IMR-90 (cell line): ENCODE data around the gene PEX11G. TPM values are rescaled to one million over a fixed set of nuclear protein-coding genes. Genes with fewer than 3 reads are reported as not detected.

Source experiments
- ATAC-seq: fragments of 200-7000 bp; cut with Tn5 transposase; 2 replicates; pipeline ENCODE4 v1.9.1; 2020; ENCODE audit warnings: low read depth, mild to moderate bottlenecking, moderate library complexity
- BruUV-seq: library from RNA; stranded (reverse); fragments of 400-500 nt; replicated peaks from 2 replicates; lab custom pipeline; 2021; lab: Mats Ljungman, UMichigan
- CTCF ChIA-PET: fragments of 300-600 bp; formaldehyde crosslinking; extraction: SDS; loops from one replicate; lab custom pipeline; 2021; ENCODE audit warnings: antibody characterized with exemption; lab: Yijun Ruan, JAX
- POLR2A ChIA-PET: fragments of 300-600 bp; sonication (Branson Sonifier 250); formaldehyde crosslinking; loops from one replicate; lab custom pipeline; 2022; ENCODE audit warnings: antibody characterized with exemption; ENCODE audit not compliant: unreplicated experiment; lab: Charles Lee
- DNase-seq: peaks from one replicate; pipeline ENCODE4 v3.0.0; 2013
- H2AFZ ChIP-seq: replicated peaks from 2 replicates; pipeline ENCODE3; 2013; ENCODE audit warnings: low read length, mild to moderate bottlenecking; ENCODE audit not compliant: poor library complexity
- H2AK5ac ChIP-seq: 2 replicates; pipeline ENCODE4 v1.6.1; 2013; ENCODE audit warnings: low read depth, low read length, inconsistent platforms
- H2AK9ac ChIP-seq: replicated peaks from 2 replicates; pipeline ENCODE3; 2013; ENCODE audit warnings: mild to moderate bottlenecking, low read depth, low read length, moderate library complexity; ENCODE audit not compliant: poor library complexity
- H2BK120ac ChIP-seq: 2 replicates; pipeline ENCODE4 v1.6.1; 2013; ENCODE audit warnings: low read depth, low read length, inconsistent platforms
- H2BK15ac ChIP-seq: 3 replicates; pipeline ENCODE4 v1.6.1; 2013; ENCODE audit warnings: low read depth, low read length, inconsistent platforms
- H2BK20ac ChIP-seq: 2 replicates; pipeline ENCODE4 v1.6.1; 2013; ENCODE audit warnings: low read depth, mild to moderate bottlenecking, inconsistent platforms, low read length, moderate library complexity
- H2BK5ac ChIP-seq: 2 replicates; pipeline ENCODE4 v1.6.1; 2013; ENCODE audit warnings: mild to moderate bottlenecking, low read depth, low read length, inconsistent platforms; ENCODE audit not compliant: poor library complexity, severe bottlenecking
- H3K14ac ChIP-seq: replicated peaks from 2 replicates; pipeline ENCODE4 v1.6.1; 2013; ENCODE audit warnings: low read depth, low read length, inconsistent platforms
- H3K18ac ChIP-seq: 2 replicates; pipeline ENCODE4 v1.6.1; 2013; ENCODE audit warnings: low read depth, low read length, control low read depth
- H3K23ac ChIP-seq: 2 replicates; pipeline ENCODE4 v1.6.1; 2013; ENCODE audit warnings: low read depth, low read length, inconsistent platforms
- H3K27ac ChIP-seq: 2 replicates; pipeline ENCODE4 v1.5.1; 2013; ENCODE audit warnings: mild to moderate bottlenecking, control low read depth, low read length; ENCODE audit not compliant: insufficient read depth
- H3K27me3 ChIP-seq: 2 replicates; pipeline ENCODE4 v1.6.1; 2013; ENCODE audit warnings: low read length; ENCODE audit not compliant: control insufficient read depth, insufficient read depth
- H3K36me3 ChIP-seq: 2 replicates; pipeline ENCODE4 v1.6.1; 2013; ENCODE audit warnings: low read length, mixed read lengths; ENCODE audit not compliant: control insufficient read depth, insufficient read depth
- H3K4ac ChIP-seq: 2 replicates; pipeline ENCODE4 v1.6.1; 2013; ENCODE audit warnings: low read depth, low read length, inconsistent platforms
- H3K4me1 ChIP-seq: 2 replicates; pipeline ENCODE4 v1.6.1; 2013; ENCODE audit warnings: low read length, mixed read lengths; ENCODE audit not compliant: control insufficient read depth, insufficient read depth
- H3K4me2 ChIP-seq: 2 replicates; pipeline ENCODE4 v1.6.1; 2013; ENCODE audit warnings: low read depth, mild to moderate bottlenecking, control low read depth, low read length, moderate library complexity
- H3K4me3 ChIP-seq: 2 replicates; pipeline ENCODE4 v1.5.1; 2013; ENCODE audit warnings: low read depth, mild to moderate bottlenecking, control low read depth, low read length, moderate library complexity; ENCODE audit not compliant: insufficient read depth
- H3K56ac ChIP-seq: 2 replicates; pipeline ENCODE4 v1.6.1; 2013; ENCODE audit warnings: low read length, inconsistent platforms; ENCODE audit not compliant: insufficient read depth; ENCODE audit errors: extremely low read depth
- H3K79me1 ChIP-seq, 2 experiments: 2 replicates each; pipeline ENCODE4 v1.6.1; 2013; ENCODE audit warnings: low read length in 2 of 2, inconsistent platforms in 1 of 2, low read depth in 1 of 2
- H3K9ac ChIP-seq: 2 replicates; pipeline ENCODE4 v1.6.1; 2013; ENCODE audit warnings: low read depth, low read length, control low read depth
- H3K9me1 ChIP-seq: 2 replicates; pipeline ENCODE4 v1.6.1; 2013; ENCODE audit warnings: low read length, inconsistent platforms; ENCODE audit not compliant: insufficient read depth
- H3K9me3 ChIP-seq: 2 replicates; pipeline ENCODE4 v1.6.1; 2013; ENCODE audit warnings: low read length; ENCODE audit not compliant: control insufficient read depth, insufficient read depth
- H4K20me1 ChIP-seq: 2 replicates; pipeline ENCODE4 v1.6.1; 2013; ENCODE audit warnings: low read length, inconsistent platforms; ENCODE audit not compliant: insufficient read depth
- H4K5ac ChIP-seq: 2 replicates; pipeline ENCODE4 v1.6.1; 2013; ENCODE audit warnings: mild to moderate bottlenecking, low read depth, low read length, control low read depth
- H4K8ac ChIP-seq, 2 experiments: 2 replicates each; pipeline ENCODE4 v1.6.1; 2013; ENCODE audit warnings: low read depth in 2 of 2, low read length in 2 of 2, control low read depth in 1 of 2, inconsistent platforms in 1 of 2
- H4K91ac ChIP-seq: 2 replicates; pipeline ENCODE4 v1.6.1; 2013; ENCODE audit warnings: low read depth, low read length, inconsistent platforms; ENCODE audit not compliant: insufficient read depth
- BHLHE40 ChIP-seq: fragments of 150-350 bp; IDR thresholded peaks from 2 replicates; pipeline ENCODE4 v1.6.1; 2016; ENCODE audit warnings: mild to moderate bottlenecking, low read depth, low read length
- CEBPB ChIP-seq: IDR thresholded peaks from 2 replicates; pipeline ENCODE4 v1.6.1; 2012; ENCODE audit warnings: low read depth, low read length, improper control_type of control experiment
- FOS ChIP-seq: fragments of 150-350 bp; IDR thresholded peaks from 2 replicates; pipeline ENCODE4 v1.6.1; 2016; ENCODE audit warnings: low read depth, low read length
- MAFK ChIP-seq: IDR thresholded peaks from 2 replicates; pipeline ENCODE4 v1.6.1; 2012; ENCODE audit warnings: low read depth, low read length, improper control_type of control experiment
- MAZ ChIP-seq: IDR thresholded peaks from 2 replicates; pipeline ENCODE4 v1.6.1; 2012; ENCODE audit warnings: low read depth, mild to moderate bottlenecking, low read length, improper control_type of control experiment, moderate library complexity, borderline replicate concordance
- MXI1 ChIP-seq: IDR thresholded peaks from 2 replicates; pipeline ENCODE4 v1.6.1; 2012; ENCODE audit warnings: low read depth, mild to moderate bottlenecking, low read length, moderate library complexity, borderline replicate concordance
- NFE2L2 ChIP-seq: fragments of 150-350 bp; IDR thresholded peaks from 2 replicates; pipeline ENCODE4 v1.6.1; 2016; ENCODE audit warnings: low read depth, mild to moderate bottlenecking, low read length
- POLR2A ChIP-seq: IDR thresholded peaks from 2 replicates; pipeline ENCODE4 v1.6.1; 2012; ENCODE audit warnings: mild to moderate bottlenecking, low read depth, low read length
- RAD21 ChIP-seq: IDR thresholded peaks from 2 replicates; pipeline ENCODE4 v1.6.1; 2012; ENCODE audit warnings: low read length, improper control_type of control experiment
- RCOR1 ChIP-seq: IDR thresholded peaks from 2 replicates; pipeline ENCODE4 v1.6.1; 2012; ENCODE audit warnings: mild to moderate bottlenecking, low read length, improper control_type of control experiment; ENCODE audit not compliant: insufficient replicate concordance
- RFX5 ChIP-seq: IDR thresholded peaks from 2 replicates; pipeline ENCODE4 v1.8.0; 2012; ENCODE audit warnings: low read depth, mild to moderate bottlenecking, low read length, moderate library complexity
- SMC3 ChIP-seq: fragments of 150-350 bp; IDR thresholded peaks from 2 replicates; pipeline ENCODE4 v1.6.1; 2016; ENCODE audit warnings: low read depth, mild to moderate bottlenecking, antibody characterized with exemption, low read length, moderate library complexity
- whole genome bisulfite sequencing, 2 experiments: methylation state at CpG; one replicate each; pipeline versions ENCODE4 v1.1.5 to v1.1.7; 2013; ENCODE audit warnings: missing lambda C conversion rate in 2 of 2; ENCODE audit not compliant: insufficient read length in 1 of 2; ENCODE audit errors: extremely low coverage in 2 of 2; 5-methylcytosine and 5-hydroxymethylcytosine counted together
- dilution Hi-C: fragments of 300-500 bp; cut with HindIII; formaldehyde crosslinking; loops from one replicate; pipeline ENCODE4 v1.14.3; 2018; ENCODE audit warnings: low sequenced_read_pairs; ENCODE audit not compliant: unreplicated experiment
- in situ Hi-C: fragments of 300-500 bp; cut with MboI; formaldehyde crosslinking; loops from 3 replicates; pipeline ENCODE4 v1.14.3; 2019; ENCODE audit warnings: low sequenced_read_pairs, inconsistent platforms, mixed read lengths
- intact Hi-C: fragments of 100-400 bp; cut with micrococcal nuclease; formaldehyde crosslinking; loops from 2 replicates; pipeline ENCODE4 v1.10.0; 2022
- polyA plus RNA-seq, 3 experiments: library from polyadenylated mRNA; depleted of rRNA; stranded (reverse); fragments of >200 nt; gene quantifications; 2 replicates each; pipeline ENCODE4 v1.2.3, GENCODE V29; 2012; ENCODE audit warnings: low replicate concordance in 1 of 3
- total RNA-seq: library from RNA; depleted of rRNA; stranded (reverse); fragments of >200 nt; gene quantifications from 2 replicates; pipeline ENCODE4 v1.2.3, GENCODE V29; 2012
- TF ChIP-seq, protein P1 (sequence below): conservative IDR thresholded peaks from 2 replicates; pipeline ENCODE4 v1.5.1; 2012; ENCODE audit warnings: mild to moderate bottlenecking, low read depth, low read length, improper control_type of control experiment
- TF ChIP-seq, protein P2 (sequence below): fragments of 150-350 bp; IDR thresholded peaks from 2 replicates; pipeline ENCODE4 v1.6.1; 2017; ENCODE audit warnings: mild to moderate bottlenecking, antibody characterized with exemption, low read length, low read depth
- TF ChIP-seq, protein P3 (sequence below): fragments of 150-350 bp; IDR thresholded peaks from 2 replicates; pipeline ENCODE4 v1.6.1; 2016; ENCODE audit warnings: low read depth, mild to moderate bottlenecking, low read length, moderate library complexity, borderline replicate concordance

PEX11G gene
- total and polyA plus RNA-seq, 2 of the 4 experiments (the other 2 are of a cell fraction) = 0.72 to 1.7 TPM

DNA sequence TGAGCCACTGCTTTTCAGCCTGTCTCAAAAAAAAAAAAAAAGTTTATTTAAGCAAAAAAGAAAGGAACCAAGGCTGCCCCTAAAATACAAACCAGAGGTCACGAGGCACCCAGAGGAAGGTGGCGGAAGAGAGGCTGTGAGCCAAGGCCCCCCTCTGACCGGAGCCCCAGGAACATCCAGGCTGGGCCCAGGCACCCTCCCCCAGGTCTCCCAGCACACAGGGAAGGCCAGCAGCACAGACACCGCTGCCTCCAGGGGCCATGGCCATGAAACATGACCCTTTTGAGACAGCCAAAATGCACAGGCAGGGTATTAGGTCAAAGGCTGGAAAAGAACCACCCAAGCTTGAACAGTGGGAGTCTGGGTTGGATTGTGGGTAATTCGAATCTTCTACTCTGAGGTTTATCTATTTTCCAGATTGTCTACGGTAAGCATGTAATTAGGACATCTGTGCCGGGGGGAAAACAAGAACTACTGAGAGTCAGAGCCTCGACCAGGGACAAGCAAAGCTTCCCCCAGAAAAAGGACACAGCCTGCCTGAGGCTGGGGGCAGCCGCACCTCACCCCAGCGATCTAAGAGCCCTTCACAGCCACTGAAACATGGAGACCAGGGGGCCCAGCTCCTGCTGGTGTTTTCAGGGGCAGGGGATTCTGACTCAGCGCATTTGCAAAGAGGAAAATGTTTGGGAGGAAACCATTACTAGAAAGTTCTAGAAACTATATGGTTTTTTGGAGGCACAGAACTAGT is 8.4 kb downstream of the PEX11G start:
- BruUV-seq = no TSS peak
- TF ChIP-seq, protein P1, sequence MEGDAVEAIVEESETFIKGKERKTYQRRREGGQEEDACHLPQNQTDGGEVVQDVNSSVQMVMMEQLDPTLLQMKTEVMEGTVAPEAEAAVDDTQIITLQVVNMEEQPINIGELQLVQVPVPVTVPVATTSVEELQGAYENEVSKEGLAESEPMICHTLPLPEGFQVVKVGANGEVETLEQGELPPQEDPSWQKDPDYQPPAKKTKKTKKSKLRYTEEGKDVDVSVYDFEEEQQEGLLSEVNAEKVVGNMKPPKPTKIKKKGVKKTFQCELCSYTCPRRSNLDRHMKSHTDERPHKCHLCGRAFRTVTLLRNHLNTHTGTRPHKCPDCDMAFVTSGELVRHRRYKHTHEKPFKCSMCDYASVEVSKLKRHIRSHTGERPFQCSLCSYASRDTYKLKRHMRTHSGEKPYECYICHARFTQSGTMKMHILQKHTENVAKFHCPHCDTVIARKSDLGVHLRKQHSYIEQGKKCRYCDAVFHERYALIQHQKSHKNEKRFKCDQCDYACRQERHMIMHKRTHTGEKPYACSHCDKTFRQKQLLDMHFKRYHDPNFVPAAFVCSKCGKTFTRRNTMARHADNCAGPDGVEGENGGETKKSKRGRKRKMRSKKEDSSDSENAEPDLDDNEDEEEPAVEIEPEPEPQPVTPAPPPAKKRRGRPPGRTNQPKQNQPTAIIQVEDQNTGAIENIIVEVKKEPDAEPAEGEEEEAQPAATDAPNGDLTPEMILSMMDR = no peak
- TF ChIP-seq, protein P2, sequence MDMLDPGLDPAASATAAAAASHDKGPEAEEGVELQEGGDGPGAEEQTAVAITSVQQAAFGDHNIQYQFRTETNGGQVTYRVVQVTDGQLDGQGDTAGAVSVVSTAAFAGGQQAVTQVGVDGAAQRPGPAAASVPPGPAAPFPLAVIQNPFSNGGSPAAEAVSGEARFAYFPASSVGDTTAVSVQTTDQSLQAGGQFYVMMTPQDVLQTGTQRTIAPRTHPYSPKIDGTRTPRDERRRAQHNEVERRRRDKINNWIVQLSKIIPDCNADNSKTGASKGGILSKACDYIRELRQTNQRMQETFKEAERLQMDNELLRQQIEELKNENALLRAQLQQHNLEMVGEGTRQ = no peak
- TF ChIP-seq, protein P3, sequence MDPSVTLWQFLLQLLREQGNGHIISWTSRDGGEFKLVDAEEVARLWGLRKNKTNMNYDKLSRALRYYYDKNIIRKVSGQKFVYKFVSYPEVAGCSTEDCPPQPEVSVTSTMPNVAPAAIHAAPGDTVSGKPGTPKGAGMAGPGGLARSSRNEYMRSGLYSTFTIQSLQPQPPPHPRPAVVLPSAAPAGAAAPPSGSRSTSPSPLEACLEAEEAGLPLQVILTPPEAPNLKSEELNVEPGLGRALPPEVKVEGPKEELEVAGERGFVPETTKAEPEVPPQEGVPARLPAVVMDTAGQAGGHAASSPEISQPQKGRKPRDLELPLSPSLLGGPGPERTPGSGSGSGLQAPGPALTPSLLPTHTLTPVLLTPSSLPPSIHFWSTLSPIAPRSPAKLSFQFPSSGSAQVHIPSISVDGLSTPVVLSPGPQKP = no peak
- TF ChIP-seq SMC3 (no peak), MAZ (no peak), RAD21 (no peak), BHLHE40 (no peak), CEBPB (no peak), FOS (no peak), POLR2A (no peak), RFX5 (no peak), MAFK (no peak; the same call in 1 of the 2 replicates), MXI1 (no peak), RCOR1 (no peak), NFE2L2 (no peak)

More for the DNA sequence above, 8.4 kb downstream of the PEX11G start:
- Histone ChIP-seq H3K14ac (no peak overlapping the region), H3K4ac (no peak overlapping the region; the same call in 1 of the 2 replicates), H2BK5ac (no peak overlapping the region), H3K56ac (no peak overlapping the region), H2BK120ac (peak overlapping the region; percentile 13; the same call in 1 of the 2 replicates), H3K27me3 (no peaks in the 10 kb centered on the region), H4K20me1 (no peaks in the 10 kb centered on the region), H3K27ac (no peak overlapping the region), H3K4me2 (no peak overlapping the region), H4K8ac (no peak overlapping the region), H4K5ac (no peak overlapping the region), H4K91ac (no peak overlapping the region), H3K4me3 (no peak overlapping the region), H2AK5ac (no peak overlapping the region; the same call in 1 of the 2 replicates), H2BK20ac (no peak overlapping the region), H3K23ac (no peak overlapping the region), H3K36me3 (peaks cover 1% of the 10 kb centered on the region; the same call in 1 of the 2 replicates), H2AK9ac (peak overlapping the region; percentile 50), H3K9ac (no peak overlapping the region), H2AFZ (peak overlapping the region; percentile 41), H3K18ac (no peak overlapping the region), H3K79me1 (no peaks in the 10 kb centered on the region), H3K9me1 (no peaks in the 10 kb centered on the region), H2BK15ac (no peak overlapping the region), H3K4me1 (peaks cover 2% of the 10 kb centered on the region; the same call in 1 of the 2 replicates), H3K9me3 (no peaks in the 10 kb centered on the region; the same call in 1 of the 2 replicates)
- no CpG with 5 or more reads among the region's 11 CpGs for WGBS, 2 experiments
- intact Hi-C loops = no loop called here
- ATAC-seq (no peak), DNase-seq (no peak)
- in situ Hi-C loops = no loop called here
- dilution Hi-C loops = no loop called here
- POLR2A ChIA-PET = no interaction called here
- CTCF ChIA-PET = no interaction called here
